HG03280 (cell line): ENCODE results near the gene MGMT.

Experiments used
- ATAC-seq: cut with Tn5 transposase; IDR thresholded peaks from one replicate; pipeline ENCODE4 v1.9.1; 2021; ENCODE audit warnings: mild to moderate bottlenecking, moderate library complexity; ENCODE audit not compliant: unreplicated experiment

The MGMT gene

GRCh38 chr10:129647590-129647989 is 180.5 kb downstream of the MGMT start:
- ATAC-seq: no peak

GRCh38 chr10:129648856-129649255 is 181.8 kb downstream of the MGMT start:
- no peak for ATAC-seq

GRCh38 chr10:129652021-129652420 is 185.0 kb downstream of the MGMT start:
- ATAC-seq: no peak

- ATAC-seq: no peak
Observed at GRCh38 chr10:129652521-129653201, 185.6 kb downstream of the MGMT start.

GRCh38 chr10:129653428-129653827 is 186.4 kb downstream of the MGMT start:
- no peak for ATAC-seq

GRCh38 chr10:129653861-129654260 is 186.8 kb downstream of the MGMT start:
- no peak for ATAC-seq

GRCh38 chr10:129654461-129654860 is 187.4 kb downstream of the MGMT start:
- no peak for ATAC-seq

GRCh38 chr10:129655007-129655678 is 188.1 kb downstream of the MGMT start:
- ATAC-seq: no peak

GRCh38 chr10:129655679-129656031 is 188.6 kb downstream of the MGMT start:
- no peak for ATAC-seq

GRCh38 chr10:129656642-129657041 is 189.6 kb downstream of the MGMT start:
- ATAC-seq: no peak

- no peak for ATAC-seq
Observed at GRCh38 chr10:129657297-129658017, 190.4 kb downstream of the MGMT start.

- ATAC-seq: peak; percentile 47
Observed at GRCh38 chr10:129658376-129659072, 191.5 kb downstream of the MGMT start.

GRCh38 chr10:129659508-129660268 is 192.6 kb downstream of the MGMT start:
- ATAC-seq: no peak

- no peak for ATAC-seq
Observed at GRCh38 chr10:129660569-129660968, 193.5 kb downstream of the MGMT start.

GRCh38 chr10:129662426-129662825 is 195.4 kb downstream of the MGMT start:
- ATAC-seq: no peak

- ATAC-seq: no peak
Observed at GRCh38 chr10:129670124-129670523, 203.1 kb downstream of the MGMT start.

- no peak for ATAC-seq
Observed at GRCh38 chr10:129673292-129673691, 206.3 kb downstream of the MGMT start.

GRCh38 chr10:129675027-129675769 is 208.2 kb downstream of the MGMT start:
- ATAC-seq: no peak

GRCh38 chr10:129676014-129676413 is 209.0 kb downstream of the MGMT start:
- ATAC-seq: no peak

GRCh38 chr10:129677377-129677927 is 210.4 kb downstream of the MGMT start:
- no peak for ATAC-seq
